NCI-H1092 treated with DMSO at 0.1 percent for 48 hours (cell line): Measurements from ENCODE around the gene ZNF891.

Source experiments
- DNase-seq: peaks from one replicate; lab custom pipeline; 2025; lab: John Stamatoyannopoulos, UW

The ZNF891 gene

DNA sequence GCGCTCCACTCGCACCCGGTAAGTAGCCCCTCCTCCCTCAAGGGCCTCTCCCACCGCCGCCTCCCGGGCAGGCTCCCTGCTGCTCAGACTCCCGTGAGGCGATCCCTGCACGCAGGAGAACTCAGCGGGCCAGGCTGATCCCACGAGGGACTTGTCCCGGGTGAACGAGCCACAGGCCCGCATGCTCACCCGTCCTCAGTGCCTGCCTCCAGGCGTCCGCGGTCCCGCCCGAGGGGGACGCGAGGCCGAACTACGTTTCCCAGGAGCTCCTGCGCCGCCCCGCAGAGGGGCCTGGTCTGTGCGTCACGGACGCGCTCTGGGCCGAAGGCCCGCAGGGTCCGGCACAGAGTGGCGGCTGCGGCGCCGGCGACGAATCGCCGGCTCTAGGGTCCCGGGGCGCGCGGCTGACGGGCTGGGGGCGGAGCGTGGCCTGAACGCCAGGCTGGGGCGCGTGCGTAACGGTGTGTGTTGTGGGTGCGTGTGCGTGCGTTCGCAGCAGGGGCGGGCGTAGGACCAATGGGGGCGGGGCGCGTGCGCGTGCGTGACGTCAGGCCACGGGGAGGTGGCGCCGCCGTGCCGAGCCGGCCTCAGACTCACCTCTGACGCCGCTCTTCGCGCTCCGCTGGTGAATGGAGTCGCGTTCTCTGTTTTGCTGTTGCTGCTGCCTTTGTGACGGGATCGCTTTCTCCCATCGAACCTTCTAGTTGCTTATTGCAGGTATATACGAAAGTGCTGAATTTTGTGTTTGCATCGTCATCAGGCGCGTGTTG, at the start of gene ZNF891, which contains the start of gene ZNF10:
ZNF891 (minus strand) TSS at position 237 of the 770 bp plus-strand sequence. CDS start 8,356 bp downstream, outside the sequence.
ZNF10 (plus strand) TSS at position 590 of the 770 bp plus-strand sequence. CDS start 13,866 bp downstream, outside the sequence.
- peak; percentile 93 for DNase-seq

GRCh38 chr12:133174901-133175300, 44.8 kb upstream of the ZNF891 start:
- no peak for DNase-seq

- DNase-seq, result no peak
Observed at GRCh38 chr12:133172491-133172890, 42.4 kb upstream of the ZNF891 start.

DNA sequence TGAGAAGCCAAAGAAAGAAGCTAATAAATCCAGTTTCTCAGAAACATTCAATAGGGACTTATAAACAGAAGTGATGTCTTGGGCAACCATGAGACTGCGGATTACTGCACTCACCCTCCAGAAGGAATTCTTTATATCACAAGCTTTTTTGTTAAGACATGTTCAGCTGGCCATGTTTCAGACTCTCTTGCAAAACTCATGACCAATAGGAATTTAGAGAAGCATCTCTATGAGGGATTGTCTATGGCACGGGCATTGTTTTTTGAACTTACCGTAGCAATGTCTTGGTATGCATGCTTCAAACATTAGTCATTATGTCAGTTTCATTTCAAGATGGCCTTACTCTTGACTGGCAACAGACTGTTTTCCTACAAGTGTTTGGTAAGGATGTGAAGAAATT, 35.7 kb upstream of the ZNF891 start:
- no peak for DNase-seq

GRCh38 chr12:133156125-133156690, 26.1 kb upstream of the ZNF891 start:
- no peak for DNase-seq

DNA sequence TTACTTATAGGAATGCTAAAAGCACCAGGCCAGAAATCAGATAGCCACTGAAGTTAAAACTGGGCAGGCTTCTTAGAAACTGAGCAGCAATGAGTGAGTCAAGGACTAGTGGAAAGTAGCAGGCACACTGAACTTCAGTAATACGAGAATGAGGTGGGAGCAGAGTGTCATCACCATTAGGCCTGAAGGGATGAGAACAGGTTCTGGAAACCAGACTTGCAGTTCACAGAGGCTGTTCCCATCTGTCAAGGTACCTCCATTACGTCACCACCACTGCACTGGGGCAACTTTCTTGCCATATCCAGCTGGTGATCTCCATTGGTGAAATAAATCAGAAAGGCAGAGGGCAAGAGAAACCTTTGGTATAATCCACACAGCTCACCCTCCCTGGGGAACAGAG, 15.9 kb upstream of the ZNF891 start:
- no peak for DNase-seq

DNA sequence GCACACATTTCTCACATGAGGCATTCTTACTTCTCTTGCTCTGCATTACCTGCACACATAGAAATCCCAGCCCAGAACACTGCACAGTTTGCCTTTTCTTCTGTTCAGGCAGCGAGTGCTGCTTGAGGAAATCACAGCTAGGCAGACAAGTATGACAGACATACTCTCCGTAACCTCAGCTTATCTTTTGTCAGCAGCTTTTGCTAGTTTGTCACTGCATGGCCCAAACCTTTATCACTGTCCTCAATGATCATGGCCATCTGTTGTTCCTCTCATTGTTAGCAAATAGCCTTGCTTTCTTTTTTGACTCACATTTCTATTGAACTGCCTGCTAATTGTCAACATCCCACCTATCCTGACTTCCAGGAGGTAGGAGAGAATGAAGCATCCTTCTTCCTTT, 5.7 kb upstream of the ZNF891 start:
- DNase-seq, result no peak

GRCh38 chr12:133130808-133131128, 694 bp upstream of the ZNF891 start:
- DNase-seq, result no peak

DNA sequence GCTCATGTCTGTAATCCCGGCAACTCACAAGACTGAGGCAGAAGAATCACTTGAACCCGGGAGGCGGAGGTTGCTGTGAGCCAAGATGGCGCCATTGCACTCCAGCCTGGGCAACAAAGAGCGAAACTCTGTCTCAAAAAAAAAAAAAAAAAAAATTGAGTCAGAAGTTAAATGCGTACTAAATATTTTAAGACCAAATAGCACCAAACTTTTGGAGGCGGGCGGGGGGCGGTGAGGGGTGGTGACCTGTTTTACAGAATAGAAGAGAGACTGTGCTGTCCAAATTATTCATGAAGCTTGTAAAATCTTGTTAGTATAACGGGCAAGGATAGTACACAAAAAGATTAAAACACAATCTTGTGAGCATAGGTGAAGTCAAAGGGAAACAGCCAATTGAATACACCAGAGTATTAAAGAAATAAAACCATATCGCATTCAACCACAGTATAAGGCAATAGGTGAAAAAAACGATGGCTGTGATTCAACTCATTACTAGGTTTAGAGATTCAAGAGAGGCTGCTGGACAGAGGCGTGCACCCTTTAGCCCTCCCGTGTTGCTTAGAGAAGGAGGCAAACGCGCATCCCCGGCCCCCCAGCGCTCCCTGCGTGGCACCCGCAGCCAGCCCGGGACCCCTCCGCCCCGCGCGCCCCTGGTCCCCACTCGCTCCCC, 571 bp downstream of the ZNF891 start:
- peak; percentile 48 for DNase-seq

DNA sequence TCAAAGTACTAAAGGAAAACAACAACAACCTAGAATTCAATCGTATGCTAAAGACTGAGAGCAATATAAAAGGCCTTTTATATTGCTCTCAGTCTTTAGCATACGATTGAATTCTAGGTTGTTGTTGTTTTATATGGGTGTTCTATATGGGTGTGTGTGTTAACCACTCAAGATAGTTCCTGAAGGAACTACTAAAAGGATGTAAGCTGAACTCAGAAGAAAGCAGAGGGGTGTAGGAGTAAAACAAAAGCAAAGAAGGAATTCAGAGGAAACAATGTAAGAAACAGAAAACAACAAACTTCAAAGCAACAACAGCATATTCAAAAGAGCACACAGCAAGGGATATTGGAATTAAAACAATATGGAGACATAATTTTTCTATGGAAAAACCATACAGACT, 5.4 kb downstream of the ZNF891 start:
- DNase-seq, result no peak

DNA sequence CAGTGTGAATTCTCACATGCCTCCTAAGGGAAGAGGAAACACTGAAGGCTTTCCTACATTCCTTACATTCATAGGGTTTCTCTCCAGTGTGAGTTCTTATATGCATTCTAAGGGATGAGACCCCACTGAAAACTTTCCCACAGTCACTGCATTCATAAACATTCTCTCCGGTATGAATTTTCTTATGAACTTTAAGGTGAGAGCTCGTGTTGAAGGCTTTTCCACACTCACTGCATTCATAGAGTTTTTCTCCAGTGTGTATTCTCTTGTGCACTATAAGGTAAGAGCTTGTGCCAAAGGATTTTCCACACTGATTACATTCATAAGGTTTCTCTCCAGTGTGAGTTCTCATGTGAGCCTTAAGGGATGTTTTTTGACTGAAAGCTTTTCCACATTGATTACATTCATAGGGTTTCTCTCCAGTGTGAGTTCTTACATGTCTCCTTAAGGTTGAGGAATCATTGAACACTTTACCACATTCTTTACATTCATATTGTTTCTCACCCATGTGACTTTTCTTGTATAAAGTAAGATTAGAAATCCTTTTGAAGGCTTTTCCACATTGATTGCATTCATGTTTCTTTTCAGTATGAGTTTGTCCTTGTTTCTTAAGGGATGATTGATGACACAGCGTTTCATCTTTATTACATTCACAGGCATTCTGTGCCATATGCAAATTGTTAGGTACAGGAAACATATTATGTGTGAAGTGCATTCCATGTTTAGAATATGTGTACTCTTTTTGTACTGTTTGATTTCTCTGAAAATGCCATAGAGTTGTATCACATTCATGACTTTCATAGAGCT, 9.5 kb downstream of the ZNF891 start:
- no peak for DNase-seq

GRCh38 chr12:133108150-133108549, 21.9 kb downstream of the ZNF891 start:
- no peak for DNase-seq

DNA sequence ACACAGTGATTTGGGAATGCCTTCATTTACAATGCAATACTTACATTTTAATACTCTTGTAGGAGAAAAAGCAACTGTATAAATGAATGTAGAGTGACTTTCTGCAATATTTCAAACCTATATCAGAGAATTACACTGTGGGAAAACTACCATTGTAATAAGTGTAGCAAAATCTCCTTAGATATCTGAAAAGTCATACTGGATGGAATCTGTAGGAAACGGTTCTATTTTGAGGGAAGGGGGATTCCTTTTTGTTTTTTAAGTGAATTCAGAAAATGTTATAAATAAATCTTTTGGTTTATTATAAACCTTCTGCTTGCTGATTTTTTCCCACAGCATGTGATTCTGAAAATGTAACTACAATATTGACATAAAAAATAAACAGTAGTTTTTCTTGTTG, 23.0 kb downstream of the ZNF891 start:
- no peak for DNase-seq

DNA sequence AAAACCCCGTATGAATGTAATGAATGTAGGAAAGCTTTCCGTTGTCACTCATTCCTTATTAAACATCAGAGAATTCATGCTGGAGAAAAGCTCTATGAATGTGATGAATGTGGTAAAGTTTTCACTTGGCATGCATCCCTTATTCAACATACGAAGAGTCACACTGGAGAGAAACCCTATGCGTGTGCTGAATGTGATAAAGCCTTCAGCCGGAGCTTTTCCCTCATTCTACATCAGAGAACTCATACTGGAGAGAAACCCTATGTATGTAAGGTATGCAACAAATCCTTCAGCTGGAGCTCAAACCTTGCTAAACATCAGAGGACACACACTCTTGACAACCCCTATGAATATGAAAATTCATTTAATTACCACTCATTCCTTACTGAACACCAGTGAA, 23.8 kb downstream of the ZNF891 start:
- no peak for DNase-seq

GRCh38 chr12:133105620-133106019, 24.5 kb downstream of the ZNF891 start:
- no peak for DNase-seq

DNA sequence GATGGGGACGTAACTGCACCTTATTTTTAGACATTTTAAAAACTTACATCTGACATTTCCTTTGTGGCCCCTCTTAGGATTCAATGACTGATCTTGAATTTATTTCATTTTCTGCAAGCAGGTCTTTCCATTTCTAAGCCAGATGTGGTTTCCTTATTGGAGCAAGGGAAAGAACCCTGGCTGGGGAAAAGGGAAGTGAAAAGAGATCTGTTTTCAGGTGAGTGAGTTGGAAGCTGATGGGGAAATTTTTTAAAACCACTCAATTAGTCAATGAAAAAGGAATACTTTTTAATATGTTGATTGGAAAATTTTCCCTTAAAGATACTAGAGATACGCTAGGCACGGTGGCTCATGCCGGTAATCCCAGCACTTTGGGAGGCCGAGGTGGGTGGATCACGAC, 46.7 kb downstream of the ZNF891 start:
- DNase-seq, result no peak

DNA sequence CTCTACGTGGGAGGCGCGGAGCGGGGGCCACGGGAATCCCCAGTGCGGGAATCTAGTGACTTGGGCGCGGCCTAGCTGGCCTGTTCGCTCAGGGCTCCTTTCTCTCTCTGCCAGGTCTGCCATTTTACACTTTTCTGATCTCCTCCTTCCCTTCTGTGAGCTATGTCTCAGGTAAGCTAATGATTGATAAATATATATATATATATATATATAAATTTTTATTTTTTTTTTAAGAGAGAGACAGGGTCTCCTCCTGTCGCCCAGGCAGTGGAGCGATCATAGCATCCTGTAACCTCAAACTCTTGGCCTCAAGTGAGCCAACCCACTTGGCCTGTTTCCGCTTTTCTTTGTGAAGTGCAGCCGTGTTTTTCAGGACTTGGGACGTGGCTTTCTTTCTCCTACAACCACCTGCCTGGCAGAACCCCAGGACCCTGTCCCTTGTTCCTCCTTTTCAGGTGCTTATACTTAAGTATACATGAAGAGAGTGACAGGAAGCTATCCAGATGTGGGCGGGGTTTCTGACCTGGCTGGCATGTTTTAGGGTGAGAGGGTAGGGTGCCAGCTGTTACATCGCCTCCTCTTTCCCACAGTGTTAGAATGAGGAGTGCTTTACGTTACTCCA, 48.8 kb downstream of the ZNF891 start:
- DNase-seq, result peak; percentile 80

DNA sequence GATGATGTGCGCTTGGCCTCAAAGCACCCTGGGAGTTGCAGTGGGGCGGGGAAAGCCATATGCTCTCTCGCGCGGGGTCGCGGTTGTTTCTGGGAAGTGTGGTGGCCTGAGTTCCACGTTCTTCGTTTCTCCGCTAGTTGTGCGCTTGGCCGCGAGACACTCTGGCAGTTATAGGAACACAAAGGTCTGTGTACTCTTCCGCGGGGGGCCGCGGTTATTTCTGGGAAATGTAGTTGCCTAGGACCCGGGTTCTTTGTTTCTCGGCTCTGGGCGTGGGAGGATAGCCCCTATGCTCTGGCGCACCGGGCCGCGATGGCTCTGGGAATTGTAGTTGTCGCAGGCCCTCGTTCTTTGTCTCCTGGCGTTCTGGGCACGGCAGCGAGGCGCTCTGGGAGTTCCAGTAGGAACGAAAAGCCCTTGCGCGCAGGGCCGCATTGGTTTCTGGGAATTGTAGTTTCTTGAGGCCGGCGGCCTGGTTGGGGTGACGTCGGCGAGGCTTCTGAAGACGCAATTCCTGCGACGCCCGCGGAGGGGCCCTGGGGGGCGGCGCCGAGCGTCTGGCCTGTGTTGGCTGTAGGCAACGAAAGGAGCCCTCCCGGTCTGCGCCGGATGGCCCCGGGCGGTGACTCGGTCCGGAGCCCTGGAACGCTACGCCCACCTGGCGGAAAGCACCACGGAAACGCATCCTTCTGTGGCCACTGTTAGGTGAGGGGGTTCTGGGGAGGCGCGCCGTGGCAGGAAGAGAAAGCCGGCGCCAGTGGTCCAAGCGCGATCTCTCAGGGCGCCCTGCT, 49.5 kb downstream of the ZNF891 start, which contains the start of gene ZNF140:
ZNF140 (plus strand) TSS at position 556 of the 791 bp plus-strand sequence. CDS start 398 bp downstream, outside the sequence.
- DNase-seq, result peak; percentile 99

DNA sequence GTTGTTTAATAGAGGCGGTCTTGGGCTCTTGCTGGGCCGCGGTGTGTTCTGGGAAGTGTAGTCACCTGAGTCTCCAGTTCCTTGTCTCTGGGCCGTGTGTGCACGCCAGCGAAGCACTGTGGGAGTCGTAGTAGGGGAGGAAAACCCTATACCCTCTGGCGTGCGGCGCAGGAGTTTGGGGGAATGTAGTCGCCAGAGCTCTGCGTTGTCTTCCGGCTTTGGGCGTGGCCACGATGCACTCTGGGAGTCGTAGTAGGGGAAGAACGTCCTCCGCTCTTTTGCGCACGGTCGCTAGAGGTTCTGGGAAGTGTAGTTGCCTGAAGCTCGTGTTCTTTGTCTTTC, 50.1 kb downstream of the ZNF891 start:
- peak; percentile 99 for DNase-seq

DNA sequence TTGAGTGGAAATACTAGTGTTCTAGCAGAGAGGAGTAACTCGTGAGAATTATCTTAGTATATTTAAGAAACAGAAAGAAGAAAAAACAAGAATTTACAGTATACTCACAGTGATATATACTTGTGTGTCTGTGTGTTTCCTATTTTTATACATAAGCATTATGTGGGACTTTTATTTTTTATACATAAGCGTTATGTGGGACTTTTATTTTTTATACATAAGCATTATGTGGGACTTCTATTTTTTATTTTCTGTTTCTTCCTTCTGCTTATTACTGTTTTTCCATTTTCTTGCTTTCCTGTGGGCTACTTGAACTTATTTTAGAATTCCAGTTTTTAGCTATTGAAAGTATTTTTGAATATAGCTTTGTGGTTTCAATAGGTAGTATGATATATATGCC, 56.2 kb downstream of the ZNF891 start:
- no peak for DNase-seq

DNA sequence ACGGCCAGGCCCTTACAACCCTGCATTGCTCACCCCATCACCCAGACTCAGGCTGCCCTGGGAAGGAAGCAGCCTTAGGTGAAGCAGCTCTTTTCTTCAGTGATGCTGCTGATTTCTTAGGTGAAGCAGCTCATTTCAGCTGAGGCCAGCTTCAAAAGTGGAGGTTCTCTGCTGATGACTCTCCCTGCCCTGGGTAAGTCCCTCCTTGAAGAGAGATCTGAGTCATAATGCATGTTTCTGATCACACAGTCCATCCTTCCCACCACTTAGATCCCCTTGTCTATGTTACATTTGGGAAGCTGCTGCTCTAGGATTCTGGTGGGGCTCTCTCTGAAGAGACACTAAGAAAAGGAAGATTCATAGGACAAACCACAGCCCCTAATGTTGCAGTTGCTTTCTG, 66.5 kb downstream of the ZNF891 start:
- DNase-seq, result no peak
